Sigmoid colon (tissue), 7 donors: ENCODE results near the gene C15orf61. TPM values are rescaled to one million over a fixed set of nuclear protein-coding genes. Genes with fewer than 3 reads are reported as not detected.

Experiments used
- DNase-seq: peaks from one replicate; pipeline ENCODE4 v3.0.0-alpha.2; 2019
- H3K27ac ChIP-seq, 4 donors: fragments of 200-600 bp; sonication (generic); one replicate each; pipeline ENCODE4 v1.5.1; 2016 to 2019; ENCODE audit warnings: mild to moderate bottlenecking in 1 of 4
- H3K27me3 ChIP-seq, 3 donors: fragments of 200-600 bp; sonication (generic); one replicate each; pipeline ENCODE4 v1.5.1; 2019; ENCODE audit warnings: mild to moderate bottlenecking in 1 of 3
- H3K36me3 ChIP-seq, 4 donors: fragments of 200-600 bp; sonication (generic); one replicate each; pipeline ENCODE4 v1.5.1; 2016 to 2019
- H3K4me1 ChIP-seq, 4 donors: fragments of 200-600 bp; sonication (generic); one replicate each; pipeline ENCODE4 v1.5.1; 2017 to 2019
- H3K4me3 ChIP-seq, 4 donors: fragments of 200-600 bp; sonication (generic); one replicate each; pipeline ENCODE4 v1.5.1; 2017 to 2019; ENCODE audit warnings: mild to moderate bottlenecking in 2 of 4, moderate library complexity in 1 of 4
- H3K9me3 ChIP-seq, 4 donors: fragments of 200-600 bp in 3 of 4; sonication (generic) in 3 of 4; one replicate each; pipeline versions ENCODE4 v1.5.1 to v1.6.1; 2013 to 2019
- EP300 ChIP-seq, 4 donors: sonication (generic); formaldehyde crosslinking; IDR thresholded peaks; one replicate each; pipeline ENCODE4 v1.6.1; 2017; ENCODE audit warnings: antibody characterized with exemption in 4 of 4
- POLR2A ChIP-seq, 2 donors: fragments of 450-650 bp; IDR thresholded peaks; one replicate each; pipeline ENCODE4 v1.6.1; 2016; ENCODE audit warnings: antibody characterized with exemption in 2 of 2, mild to moderate bottlenecking in 2 of 2, moderate library complexity in 2 of 2
- POLR2AphosphoS5 ChIP-seq, 4 donors: sonication (generic); formaldehyde crosslinking; IDR thresholded peaks; one replicate each; pipeline ENCODE4 v1.6.1; 2017; ENCODE audit warnings: antibody characterized with exemption in 4 of 4
- WGBS, 2 donors: extraction: QIAGEN DNeasy Blood & Tissue Kit; methylation state at CpG; one replicate each; pipeline ENCODE4 v1.1.7; 2013; 5-methylcytosine and 5-hydroxymethylcytosine counted together
- intact Hi-C: fragments of 100-400 bp; cut with DNase I; formaldehyde crosslinking; loops from one replicate; pipeline ENCODE4 v1.15.1; 2023
- polyA plus RNA-seq, 3 donors: library from polyadenylated mRNA; stranded (reverse); fragments of 200-250 nt; gene quantifications; one replicate each; pipeline ENCODE4 v1.2.3, GENCODE V29; 2013
- total RNA-seq, 4 donors: library from RNA; depleted of rRNA; stranded (reverse); fragments of >200 nt; gene quantifications; one replicate each; pipeline ENCODE4 v1.1.0, GENCODE V29; 2016
- TF ChIP-seq, protein P1 (sequence below), 4 experiments: fragments of 450-650 bp in 3 of 4; fragments of 200-600 bp in 1 of 4; IDR thresholded peaks; one replicate each; pipeline ENCODE4 v1.5.1; 2016 to 2019; ENCODE audit warnings: antibody characterized with exemption in 4 of 4, mild to moderate bottlenecking in 3 of 4, moderate library complexity in 2 of 4
- donor health status: healthy with polysubstance abuse.
- donor health status: Bipolar disorder and iron deficiency.
- donor health status: healthy.

Gene C15orf61
- total and polyA plus RNA-seq, 7 donors, result 1.8 to 8.6 (median 4.8) TPM

DNA sequence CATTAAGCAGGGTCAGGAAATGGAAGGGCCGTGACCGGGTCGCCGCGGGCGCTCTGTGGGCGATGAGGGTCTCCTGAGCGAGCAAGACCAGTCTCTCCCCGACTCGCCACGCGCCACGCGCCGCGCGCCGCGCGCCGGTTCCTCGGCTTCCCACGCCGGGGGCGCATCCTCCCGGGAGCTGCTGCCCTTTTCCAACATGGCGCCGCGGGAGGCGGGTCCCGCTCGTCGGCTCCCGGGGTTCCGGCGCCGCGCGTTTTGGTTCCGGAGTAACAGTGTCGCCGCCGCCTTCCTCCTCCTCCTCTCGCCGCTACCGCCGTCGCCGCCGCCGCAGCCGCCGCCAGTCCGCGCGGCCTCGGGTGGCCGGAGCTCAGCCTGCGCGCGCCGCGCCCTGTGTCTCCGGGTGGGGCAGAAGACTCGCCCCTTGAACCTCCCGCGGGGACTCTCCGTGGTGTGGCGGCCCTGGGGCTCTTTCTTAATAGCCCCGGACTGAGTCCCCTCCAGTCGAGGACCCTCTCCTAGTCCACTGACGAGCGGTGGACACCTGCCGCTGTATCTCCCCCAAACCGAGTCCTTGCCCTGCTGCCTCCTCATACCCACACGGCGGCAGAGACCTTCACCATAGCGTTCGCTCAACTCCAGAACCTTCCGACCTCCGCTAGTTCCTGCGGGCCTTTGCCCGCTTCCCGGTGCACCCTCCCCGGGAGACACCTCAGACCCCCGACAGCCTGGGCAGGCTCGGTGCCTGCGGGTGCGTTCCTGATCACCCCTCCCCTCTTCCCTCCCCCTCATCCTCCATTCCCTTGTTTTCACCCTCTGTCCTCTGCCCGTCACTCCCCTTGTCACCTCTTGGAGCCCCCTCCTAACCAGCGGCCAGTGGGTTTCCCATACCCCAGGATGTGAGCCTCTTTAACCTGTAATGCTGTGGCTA, 21.8 kb downstream of the C15orf61 start, which contains the start of gene MAP2K5:
MAP2K5 (plus strand) TSS at position 284 of the 928 bp plus-strand sequence; CDS start at position 917, 633 bp downstream.
- Histone ChIP-seq H3K4me1 (peaks cover 0 to 28% (median 17%) of the 10 kb centered on the region in 4 donors), H3K9me3 (no peaks in the 10 kb centered on the region), H3K27ac (peak within 1 kb of the TSS; percentile 85 to 92 (median 88)), H3K27me3 (no peaks in the 10 kb centered on the region), H3K4me3 (peak within 1 kb of the TSS; percentile 68 to 94 (median 85)), H3K36me3 (peaks cover 0 to 25% (median 4%) of the 10 kb centered on the region in 4 donors)
- DNase-seq, result peak; percentile 91
- 0 to 1% methylated on average over 91 of the region's 91 CpGs for WGBS, 2 donors
- intact Hi-C loops, result loop anchor here (1.0 to 10.0 kb wide), 3 partner anchors 21 to 662 kb away; partner anchors contain the start of genes C15orf61 and CALML4
- TF ChIP-seq EP300 (IDR thresholded peaks at IDR 0.05), result no peak
- TF ChIP-seq POLR2AphosphoS5 (IDR thresholded peaks at IDR 0.05), result peak; percentile 19 to 78 (median 70)
- TF ChIP-seq POLR2A (IDR thresholded peaks at IDR 0.05), result peak in 1 of 2 donors; percentile 43

DNA sequence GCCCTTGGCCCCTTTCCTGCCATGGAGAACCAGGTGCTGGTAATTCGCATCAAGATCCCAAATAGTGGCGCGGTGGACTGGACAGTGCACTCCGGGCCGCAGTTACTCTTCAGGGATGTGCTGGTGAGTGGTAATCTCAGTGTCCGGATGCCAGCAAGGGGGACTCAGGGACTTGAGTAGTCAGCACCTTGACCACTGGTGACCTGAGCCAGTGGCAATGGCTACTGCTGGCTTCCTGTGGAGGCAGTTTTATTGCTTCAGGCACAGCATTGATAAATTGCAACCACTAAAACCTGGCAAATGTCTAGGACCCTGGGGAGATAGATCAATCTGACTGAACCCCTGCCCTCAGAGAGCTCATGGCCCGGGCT, 22.4 kb downstream of the C15orf61 start:
- peak overlapping the region; percentile 68 to 94 (median 85) for H3K4me3 ChIP-seq
- 30 to 44% methylated on average over 7 of the region's 7 CpGs for WGBS, 2 donors
- DNase-seq, result no peak
- peaks cover 0 to 35% (median 23%) of the 10 kb centered on the region in 4 donors for H3K4me1 ChIP-seq
- H3K27me3 ChIP-seq, result no peaks in the 10 kb centered on the region
- intact Hi-C loops, result loop anchor here (5.0 to 10.0 kb wide), 2 partner anchors 294 to 661 kb away; partner anchors contain the start of gene CALML4
- peaks cover 0 to 25% (median 4%) of the 10 kb centered on the region in 4 donors for H3K36me3 ChIP-seq
- no peaks in the 10 kb centered on the region for H3K9me3 ChIP-seq
- no peak for TF ChIP-seq POLR2A (IDR thresholded peaks at IDR 0.05)
- TF ChIP-seq, protein P1, sequence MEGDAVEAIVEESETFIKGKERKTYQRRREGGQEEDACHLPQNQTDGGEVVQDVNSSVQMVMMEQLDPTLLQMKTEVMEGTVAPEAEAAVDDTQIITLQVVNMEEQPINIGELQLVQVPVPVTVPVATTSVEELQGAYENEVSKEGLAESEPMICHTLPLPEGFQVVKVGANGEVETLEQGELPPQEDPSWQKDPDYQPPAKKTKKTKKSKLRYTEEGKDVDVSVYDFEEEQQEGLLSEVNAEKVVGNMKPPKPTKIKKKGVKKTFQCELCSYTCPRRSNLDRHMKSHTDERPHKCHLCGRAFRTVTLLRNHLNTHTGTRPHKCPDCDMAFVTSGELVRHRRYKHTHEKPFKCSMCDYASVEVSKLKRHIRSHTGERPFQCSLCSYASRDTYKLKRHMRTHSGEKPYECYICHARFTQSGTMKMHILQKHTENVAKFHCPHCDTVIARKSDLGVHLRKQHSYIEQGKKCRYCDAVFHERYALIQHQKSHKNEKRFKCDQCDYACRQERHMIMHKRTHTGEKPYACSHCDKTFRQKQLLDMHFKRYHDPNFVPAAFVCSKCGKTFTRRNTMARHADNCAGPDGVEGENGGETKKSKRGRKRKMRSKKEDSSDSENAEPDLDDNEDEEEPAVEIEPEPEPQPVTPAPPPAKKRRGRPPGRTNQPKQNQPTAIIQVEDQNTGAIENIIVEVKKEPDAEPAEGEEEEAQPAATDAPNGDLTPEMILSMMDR (IDR thresholded peaks at IDR 0.05), result no peak
- TF ChIP-seq EP300 (IDR thresholded peaks at IDR 0.05), result no peak
- no peak for TF ChIP-seq POLR2AphosphoS5 (IDR thresholded peaks at IDR 0.05)
- peak overlapping the region; percentile 85 to 92 (median 88) for H3K27ac ChIP-seq

DNA sequence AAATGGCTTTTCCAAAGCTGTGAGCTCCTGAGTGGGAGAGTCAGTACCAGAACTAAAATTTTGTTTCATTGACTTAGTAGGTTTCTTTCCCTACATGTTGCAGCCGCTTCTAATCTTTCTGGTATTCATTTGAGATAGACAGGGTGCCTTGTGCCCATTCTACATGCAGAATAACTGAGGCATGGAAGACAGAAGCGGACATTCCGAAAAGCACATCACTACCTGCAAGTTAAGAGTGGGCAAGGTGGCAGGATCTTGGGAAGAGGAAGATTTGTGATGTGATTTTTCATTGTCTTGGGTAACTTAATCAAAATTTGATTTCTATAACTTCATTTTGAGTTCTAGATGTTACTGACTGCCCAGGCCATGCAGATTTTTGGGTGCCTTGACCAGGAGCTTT, 23.5 kb downstream of the C15orf61 start:
- intact Hi-C loops, result loop anchor here (5.0 to 10.0 kb wide), 2 partner anchors 293 to 660 kb away; partner anchors contain the start of gene CALML4
- Histone ChIP-seq H3K27ac (no peak overlapping the region), H3K4me3 (no peak overlapping the region), H3K27me3 (no peaks in the 10 kb centered on the region), H3K4me1 (peaks cover 0 to 46% (median 33%) of the 10 kb centered on the region in 4 donors), H3K36me3 (peaks cover 0 to 25% (median 4%) of the 10 kb centered on the region in 4 donors), H3K9me3 (no peaks in the 10 kb centered on the region)
- no peak for DNase-seq
- TF ChIP-seq POLR2A (IDR thresholded peaks at IDR 0.05), result no peak
- no peak for TF ChIP-seq POLR2AphosphoS5 (IDR thresholded peaks at IDR 0.05)
- TF ChIP-seq, protein P1 (IDR thresholded peaks at IDR 0.05), result no peak
- TF ChIP-seq EP300 (IDR thresholded peaks at IDR 0.05), result no peak
- 96 to 97% methylated on average over 3 of the region's 3 CpGs for WGBS, 2 donors

DNA sequence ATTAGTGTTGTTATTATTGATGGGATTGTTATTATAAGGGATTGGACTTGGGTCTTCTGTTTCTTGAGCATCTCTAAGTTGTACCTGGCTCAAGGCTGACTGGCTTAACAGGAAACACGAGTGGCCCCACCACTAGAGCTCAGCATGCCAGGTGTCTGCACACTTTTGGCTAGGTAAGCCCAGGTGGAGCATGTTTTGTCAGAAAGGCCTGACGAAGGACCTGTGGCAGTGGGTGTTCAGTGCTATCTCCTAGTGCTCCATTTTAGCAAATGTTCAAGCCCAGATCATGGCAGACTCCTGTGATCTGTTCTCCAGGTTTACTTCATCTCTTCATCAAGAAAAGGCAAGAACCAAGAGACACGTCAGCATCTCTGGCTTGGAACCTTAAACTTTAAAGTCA, 24.9 kb downstream of the C15orf61 start:
- TF ChIP-seq, protein P1 (IDR thresholded peaks at IDR 0.05), result no peak
- TF ChIP-seq POLR2A (IDR thresholded peaks at IDR 0.05) (no peak), POLR2AphosphoS5 (IDR thresholded peaks at IDR 0.05) (no peak), EP300 (IDR thresholded peaks at IDR 0.05) (no peak)
- H3K36me3 ChIP-seq, result peaks cover 0 to 31% (median 6%) of the 10 kb centered on the region in 4 donors
- H3K9me3 ChIP-seq, result no peaks in the 10 kb centered on the region
- 78 to 85% methylated on average over 3 of the region's 3 CpGs for WGBS, 2 donors
- no peaks in the 10 kb centered on the region for H3K27me3 ChIP-seq
- intact Hi-C loops, result loop anchor here (10.0 kb wide), 1 partner anchor 659 kb away; the partner anchor contains the start of gene CALML4
- no peak for DNase-seq
- no peak overlapping the region for H3K4me3 ChIP-seq
- no peak overlapping the region for H3K27ac ChIP-seq
- H3K4me1 ChIP-seq, result peaks cover 0 to 56% (median 33%) of the 10 kb centered on the region in 4 donors
